Activated T-cell treated with anti-CD3 and anti-CD28 coated beads, Interleukin-2, amount 50 U/mL, for 4 hours (primary cell): Measurements from ENCODE around the gene MAP7D2. TPM values are rescaled to one million over a fixed set of nuclear protein-coding genes. Genes with fewer than 3 reads are reported as not detected.

ENCODE experiments used
- total RNA-seq, 3 donors: library from RNA; stranded (reverse); gene quantifications; one replicate each; pipeline ENCODE4 v1.2.1, GENCODE V29; 2021

Gene MAP7D2
- total RNA-seq, 3 donors from 2014 or later, result 0.57 to 2.0 (median 0.66) TPM

Other genes with a start within 250 kb of the MAP7D2 start
- gene SH3KBP1, start 229.3 kb downstream of the MAP7D2 start, total RNA-seq, result 10 to 100 TPM; 37.0 to 41.5 (median 39.6) TPM
- 1 to 10 TPM; 2.7 to 3.7 (median 2.9) TPM for gene BCLAF3, start 125.8 kb downstream of the MAP7D2 start, total RNA-seq
- gene EIF1AX, start 24.9 kb upstream of the MAP7D2 start, total RNA-seq, result 100 to 1,000 TPM; 209 to 326 (median 210) TPM
- 10 to 100 TPM; 51.7 to 56.9 (median 54.2) TPM for gene RPS6KA3, start 150.0 kb upstream of the MAP7D2 start, total RNA-seq